ENCODE measurements around the gene ACTL7B.
"Not testable (repeated sequence)": the region's sequence is repeated elsewhere in the genome, so short reads cannot be mapped to it uniquely, and the experiment has no call there.

DNA sequence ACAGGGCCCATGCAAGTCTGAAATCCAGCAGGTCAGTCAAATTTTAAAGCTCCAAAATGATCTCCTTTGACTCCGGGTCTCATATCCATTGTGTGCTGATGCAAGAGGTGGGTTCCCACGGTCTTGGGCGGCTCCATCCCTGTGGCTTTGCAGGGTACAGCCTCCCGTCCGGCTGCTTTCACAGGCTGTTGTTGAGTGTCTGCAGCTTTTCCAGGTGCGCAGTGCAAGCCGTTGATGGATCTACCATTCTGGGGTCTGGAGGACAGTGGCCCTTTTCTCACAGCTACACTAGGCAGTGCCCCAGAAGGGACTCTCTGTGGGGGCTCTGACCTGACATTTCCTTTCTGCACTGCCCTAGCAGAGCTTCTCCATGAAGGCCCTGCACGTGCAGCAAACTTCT, 7.5 kb downstream of the ACTL7B start:
- not testable (repeated sequence) for TF ChIP-seq POLR2AphosphoS5 (IDR thresholded peaks at IDR 0.05; ENCODE audit: low read depth, low read length); SIN3A (IDR thresholded peaks at IDR 0.05; ENCODE audit: borderline replicate concordance, low read depth, low read length)
- TF ChIP-seq, protein P1, sequence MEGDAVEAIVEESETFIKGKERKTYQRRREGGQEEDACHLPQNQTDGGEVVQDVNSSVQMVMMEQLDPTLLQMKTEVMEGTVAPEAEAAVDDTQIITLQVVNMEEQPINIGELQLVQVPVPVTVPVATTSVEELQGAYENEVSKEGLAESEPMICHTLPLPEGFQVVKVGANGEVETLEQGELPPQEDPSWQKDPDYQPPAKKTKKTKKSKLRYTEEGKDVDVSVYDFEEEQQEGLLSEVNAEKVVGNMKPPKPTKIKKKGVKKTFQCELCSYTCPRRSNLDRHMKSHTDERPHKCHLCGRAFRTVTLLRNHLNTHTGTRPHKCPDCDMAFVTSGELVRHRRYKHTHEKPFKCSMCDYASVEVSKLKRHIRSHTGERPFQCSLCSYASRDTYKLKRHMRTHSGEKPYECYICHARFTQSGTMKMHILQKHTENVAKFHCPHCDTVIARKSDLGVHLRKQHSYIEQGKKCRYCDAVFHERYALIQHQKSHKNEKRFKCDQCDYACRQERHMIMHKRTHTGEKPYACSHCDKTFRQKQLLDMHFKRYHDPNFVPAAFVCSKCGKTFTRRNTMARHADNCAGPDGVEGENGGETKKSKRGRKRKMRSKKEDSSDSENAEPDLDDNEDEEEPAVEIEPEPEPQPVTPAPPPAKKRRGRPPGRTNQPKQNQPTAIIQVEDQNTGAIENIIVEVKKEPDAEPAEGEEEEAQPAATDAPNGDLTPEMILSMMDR (IDR thresholded peaks at IDR 0.05) = not testable (repeated sequence)
